Psoas muscle (tissue), 8 donors: ENCODE results near the gene TAS1R1. TPM values are rescaled to one million over a fixed set of nuclear protein-coding genes. Genes with fewer than 3 reads are reported as not detected.

Source experiments
- ATAC-seq, 4 donors: fragments of 200-7000 bp; cut with Tn5 transposase; one replicate each; pipeline ENCODE4 v1.9.1; 2020; ENCODE audit warnings: moderate library complexity in 3 of 4, mild to moderate bottlenecking in 2 of 4
- DNase-seq, 2 donors: peaks; one replicate each; pipeline ENCODE4 v3.0.0-alpha.2; 2020
- H3K27ac ChIP-seq: fragments of 200-600 bp; one replicate; pipeline ENCODE4 v1.8.0; 2022
- H3K27me3 ChIP-seq, 3 donors: fragments of 200-600 bp in 1 of 3; one replicate each; pipeline versions ENCODE4 v1.6.1 to v1.8.0; 2013 to 2022; ENCODE audit warnings: low read length in 2 of 3, mild to moderate bottlenecking in 2 of 3, moderate library complexity in 1 of 3; ENCODE audit not compliant: insufficient read depth in 3 of 3
- H3K36me3 ChIP-seq, 2 donors: fragments of 200-600 bp in 1 of 2; one replicate each; pipeline versions ENCODE4 v1.6.1 to v1.8.0; 2013 to 2022; ENCODE audit warnings: low read depth in 1 of 2, mild to moderate bottlenecking in 1 of 2, moderate library complexity in 1 of 2; ENCODE audit not compliant: insufficient read depth in 1 of 2
- H3K4me1 ChIP-seq: fragments of 200-600 bp; one replicate; pipeline ENCODE4 v1.8.0; 2022
- H3K4me3 ChIP-seq: fragments of 200-600 bp; one replicate; pipeline ENCODE4 v1.8.0; 2022; ENCODE audit warnings: mild to moderate bottlenecking
- H3K9me3 ChIP-seq: fragments of 200-600 bp; one replicate; pipeline ENCODE4 v1.8.0; 2022
- CTCF ChIP-seq: fragments of 200-600 bp; IDR thresholded peaks from one replicate; pipeline ENCODE4 v1.8.0; 2022; ENCODE audit warnings: antibody characterized with exemption
- WGBS, 3 donors: extraction: QIAGEN DNeasy Blood & Tissue Kit; methylation state at CpG; one replicate each; pipeline versions ENCODE4 v1.1.6 to v1.1.7; 2013; 5-methylcytosine and 5-hydroxymethylcytosine counted together
- intact Hi-C, 2 donors: fragments of 100-400 bp; cut with DNase I; formaldehyde crosslinking; loops; one replicate each; pipeline versions ENCODE4 v1.11.0 to v1.14.2; 2022
- polyA plus RNA-seq, 3 donors: library from polyadenylated mRNA; stranded (reverse); fragments of 200-250 nt; gene quantifications; one replicate each; pipeline ENCODE4 v1.2.3, GENCODE V29; 2013
- total RNA-seq, 4 donors: library from RNA; stranded (reverse); fragmentation: NEBNext Ultra II Directional in 2 of 4; extraction: Animal tissue kit (Norgen Biotek cat#: 25700) in 2 of 4; gene quantifications; one replicate each; pipeline versions ENCODE4 v1.2.1 to v1.2.4, GENCODE V29; 2021 to 2023
- donor health status: healthy with polysubstance abuse.
- donor health status: DM: no; HTN: no; CAD: no; lungs with moderate emphysema.
- donor health status: Bipolar disorder and iron deficiency.
- donor health status: healthy.
- donor health status: DM: yes; HTN: yes; CAD: no.
- donor health status: DM: no; HTN: no; CAD: no.
- donor health status: DM: no; HTN: no; CAD: no.
- donor health status: DM: yes; HTN: yes; CAD: no.

The TAS1R1 gene
- total and polyA plus RNA-seq, 7 donors = 0.04 to 0.16 TPM; not detected in 5

GRCh38 chr1:6591644-6592043, 36.5 kb downstream of the TAS1R1 start:
- Histone ChIP-seq H3K27ac (peak overlapping the region; percentile 98), H3K27me3 (no peaks in the 10 kb centered on the region), H3K9me3 (no peaks in the 10 kb centered on the region), H3K36me3 (peaks cover 4 to 89% of the 10 kb centered on the region in 2 donors), H3K4me1 (peaks cover 82% of the 10 kb centered on the region), H3K4me3 (peak overlapping the region; percentile 3)
- ATAC-seq (peak; percentile 8 to 42 (median 19)), DNase-seq (no peak)
- 28 to 41% (median 30%) methylated on average over 6 of the region's 6 CpGs for WGBS, 3 donors
- TF ChIP-seq CTCF = no peak
- intact Hi-C loops = no loop called here

DNA sequence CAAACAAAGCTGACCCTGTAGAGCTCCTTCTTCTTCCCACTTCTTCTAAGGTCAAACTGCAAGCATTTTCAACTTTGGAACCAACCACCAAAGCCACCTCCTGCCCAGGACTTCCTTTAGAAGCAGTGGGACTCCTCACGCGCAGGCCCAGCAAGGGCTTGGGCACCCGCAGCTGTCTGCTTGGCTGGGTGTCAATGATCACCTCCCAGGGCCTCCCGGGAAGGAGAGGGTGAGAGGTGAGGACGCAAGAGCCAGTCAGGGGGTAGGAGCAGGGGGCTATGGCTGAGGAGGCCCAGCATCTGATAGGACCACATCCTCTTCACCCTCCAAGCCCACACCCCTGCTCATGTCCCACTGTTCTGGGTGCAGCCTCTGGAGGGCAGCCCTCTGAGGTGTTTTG, 37.3 kb downstream of the TAS1R1 start:
- Histone ChIP-seq H3K4me3 (peak overlapping the region; percentile 3), H3K27ac (peak overlapping the region; percentile 98), H3K9me3 (no peaks in the 10 kb centered on the region), H3K36me3 (peaks cover 7 to 97% of the 10 kb centered on the region in 2 donors), H3K4me1 (peaks cover 83% of the 10 kb centered on the region), H3K27me3 (no peaks in the 10 kb centered on the region)
- no peak for TF ChIP-seq CTCF
- ATAC-seq (peak in 2 of 4 donors; percentile 14 to 31), DNase-seq (no peak)
- WGBS, 3 donors = 15 to 44% (median 23%) methylated on average over 5 of the region's 5 CpGs
- intact Hi-C loops = no loop called here

DNA sequence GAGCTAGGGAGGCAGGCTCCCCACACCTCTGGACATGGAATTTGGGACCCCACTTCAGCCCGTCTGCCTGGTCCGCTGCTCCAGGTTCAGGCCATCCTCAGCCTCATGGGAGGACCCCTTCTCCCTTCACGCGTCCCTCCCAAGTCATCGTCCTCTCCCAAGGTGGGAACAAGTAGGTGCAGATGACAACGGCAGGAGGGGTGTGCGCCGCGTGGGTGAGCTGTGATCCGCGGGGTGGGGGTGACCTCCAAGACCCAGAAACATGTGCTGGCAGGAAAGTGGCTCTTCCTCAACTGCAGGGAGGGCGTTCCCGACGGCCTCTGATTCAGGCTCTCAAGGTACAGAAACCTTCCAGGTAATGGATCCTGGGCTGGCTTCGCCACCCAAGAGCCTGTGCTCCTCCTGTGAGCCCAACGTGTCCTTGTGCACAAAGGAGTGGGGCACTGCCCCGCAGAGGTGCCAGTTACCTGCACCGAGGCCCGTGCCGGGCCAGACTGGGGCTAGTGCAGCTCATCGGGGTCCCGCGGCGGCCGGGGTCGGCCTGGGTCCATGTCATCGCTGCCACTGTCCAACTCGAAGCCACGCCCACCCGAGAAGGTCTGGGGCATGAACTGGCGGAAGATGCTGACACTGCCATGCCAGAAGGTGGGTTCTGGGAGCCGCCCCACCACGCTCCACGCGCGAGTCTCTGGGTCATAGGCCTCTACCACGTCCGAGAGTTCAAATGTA, 37.9 kb downstream of the TAS1R1 start:
- peak overlapping the region; percentile 98 for H3K27ac ChIP-seq
- no peak for TF ChIP-seq CTCF
- DNase-seq = no peak
- intact Hi-C loops = no loop called here
- H3K36me3 ChIP-seq = peaks cover 7 to 100% of the 10 kb centered on the region in 2 donors
- no peak for ATAC-seq
- WGBS, 3 donors = 85 to 89% (median 85%) methylated on average over 38 of the region's 38 CpGs
- no peaks in the 10 kb centered on the region for H3K27me3 ChIP-seq
- H3K9me3 ChIP-seq = no peaks in the 10 kb centered on the region
- peaks cover 83% of the 10 kb centered on the region for H3K4me1 ChIP-seq
- no peak overlapping the region for H3K4me3 ChIP-seq

DNA sequence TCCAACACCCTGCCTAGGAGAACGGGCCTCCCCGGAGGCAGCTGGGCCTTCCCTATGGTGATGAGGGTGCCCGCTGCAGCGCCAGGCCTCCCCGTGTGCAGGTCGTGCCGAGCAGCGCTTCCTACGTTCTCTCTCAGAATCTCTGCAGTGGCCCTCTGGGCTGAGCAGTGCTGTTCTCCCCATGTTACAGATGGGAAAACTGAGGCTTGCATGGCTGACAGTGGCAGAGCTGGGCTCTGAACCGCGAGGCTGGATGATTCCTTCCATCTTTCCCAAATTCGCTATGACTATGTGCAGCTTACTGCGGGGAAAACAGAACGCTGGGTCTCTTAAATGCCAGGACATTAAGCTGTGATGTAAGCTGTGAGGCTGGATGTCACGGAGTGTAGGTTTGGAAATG, 38.7 kb downstream of the TAS1R1 start:
- no peak for ATAC-seq
- H3K36me3 ChIP-seq = peaks cover 7 to 100% of the 10 kb centered on the region in 2 donors
- no peak for TF ChIP-seq CTCF

More for the DNA sequence above, 38.7 kb downstream of the TAS1R1 start:
- DNase-seq = no peak
- intact Hi-C loops = no loop called here
- no peaks in the 10 kb centered on the region for H3K27me3 ChIP-seq
- WGBS, 3 donors = 83 to 92% (median 89%) methylated on average over 15 of the region's 15 CpGs
- H3K9me3 ChIP-seq = no peaks in the 10 kb centered on the region
- peak overlapping the region; percentile 98 for H3K27ac ChIP-seq
- H3K4me3 ChIP-seq = no peak overlapping the region
- peaks cover 83% of the 10 kb centered on the region for H3K4me1 ChIP-seq
